Keratinocyte (primary cell): ENCODE data around the gene ANKRD6. TPM values are rescaled to one million over a fixed set of nuclear protein-coding genes. Genes with fewer than 3 reads are reported as not detected.
"Not testable (repeated sequence)": the region's sequence is repeated elsewhere in the genome, so short reads cannot be mapped to it uniquely, and the experiment has no call there.

Experiments used
- DNase-seq: peaks from one replicate; pipeline ENCODE4 v3.0.0-alpha.2; 2011; ENCODE audit warnings: low read depth, missing footprints, low spot score
- FAIRE-seq: peaks from 2 replicates; lab custom pipeline; 2011; peaks lifted over from hg19 to GRCh38; lab: Jason Lieb, UNC
- H2AFZ ChIP-seq: 2 replicates; pipeline ENCODE4 v1.6.0; 2012; ENCODE audit warnings: low read length, control low read depth, inconsistent platforms; ENCODE audit not compliant: control insufficient read depth
- H3K27ac ChIP-seq: 2 replicates; pipeline ENCODE4 v1.5.1; 2011; ENCODE audit warnings: low read length; ENCODE audit not compliant: control insufficient read depth, insufficient read depth
- H3K27me3 ChIP-seq: 3 replicates; pipeline ENCODE4 v1.6.0; 2011; ENCODE audit warnings: low read length; ENCODE audit not compliant: control insufficient read depth, insufficient read depth; ENCODE audit errors: extremely low read depth
- H3K36me3 ChIP-seq, 2 experiments: 2 replicates in 1 of 2; 3 replicates in 1 of 2; pipeline ENCODE4 v1.5.1; 2011; ENCODE audit warnings: low read length in 2 of 2, mild to moderate bottlenecking in 1 of 2; ENCODE audit not compliant: control insufficient read depth in 2 of 2, insufficient read depth in 2 of 2; ENCODE audit errors: extremely low read depth in 1 of 2
- H3K4me1 ChIP-seq: 3 replicates; pipeline ENCODE4 v1.5.1; 2011; ENCODE audit warnings: low read length; ENCODE audit not compliant: control insufficient read depth, insufficient read depth; ENCODE audit errors: extremely low read depth
- H3K4me2 ChIP-seq: 3 replicates; pipeline ENCODE4 v1.6.0; 2011; ENCODE audit warnings: low read depth, low read length; ENCODE audit not compliant: control insufficient read depth, insufficient read depth; ENCODE audit errors: extremely low read depth
- H3K4me3 ChIP-seq, 3 experiments: fragments of 200-600 bp in 1 of 3; sonication (generic) in 1 of 3; 2 replicates in 2 of 3; 3 replicates in 1 of 3; pipeline ENCODE4 v1.5.1; 2011 to 2016; ENCODE audit warnings: low read length in 3 of 3, mild to moderate bottlenecking in 3 of 3, control low read depth in 2 of 3, inconsistent platforms in 1 of 3, low read depth in 1 of 3, mixed read lengths in 1 of 3, mixed run types in 1 of 3, moderate library complexity in 1 of 3; ENCODE audit not compliant: control insufficient read depth in 2 of 3, insufficient read depth in 2 of 3; ENCODE audit errors: extremely low read depth in 1 of 3
- H3K79me2 ChIP-seq: 2 replicates; pipeline ENCODE4 v1.6.0; 2012; ENCODE audit warnings: low read length; ENCODE audit not compliant: control insufficient read depth, insufficient read depth
- H3K9ac ChIP-seq: 3 replicates; pipeline ENCODE4 v1.6.0; 2011; ENCODE audit warnings: low read length; ENCODE audit not compliant: control insufficient read depth, insufficient read depth; ENCODE audit errors: extremely low read depth
- H3K9me1 ChIP-seq: 3 replicates; pipeline ENCODE4 v1.6.0; 2011; ENCODE audit warnings: low read length; ENCODE audit not compliant: control insufficient read depth, insufficient read depth; ENCODE audit errors: extremely low read depth
- H3K9me3 ChIP-seq: 2 replicates; pipeline ENCODE4 v1.5.1; 2012; ENCODE audit warnings: low read depth, low read length; ENCODE audit not compliant: control insufficient read depth
- H4K20me1 ChIP-seq: 3 replicates; pipeline ENCODE4 v1.6.0; 2011; ENCODE audit warnings: low read length; ENCODE audit not compliant: control insufficient read depth, insufficient read depth; ENCODE audit errors: extremely low read depth
- EZH2 ChIP-seq: IDR thresholded peaks from one replicate; pipeline ENCODE4 v1.6.1; 2012; ENCODE audit warnings: inconsistent platforms, mild to moderate bottlenecking, low read length, moderate library complexity
- dilution Hi-C: fragments of 300-500 bp; cut with MboI; formaldehyde crosslinking; loops from one replicate; pipeline ENCODE4 v1.7.0; 2020; ENCODE audit warnings: low sequenced_read_pairs; ENCODE audit not compliant: extremely low pct_ligation_motif_present
- polyA plus RNA-seq, 5 experiments: library from polyadenylated mRNA; depleted of rRNA in 3 of 5; stranded (reverse) in 3 of 5; stranded (forward) in 1 of 5; unstranded in 1 of 5; fragments of >200 nt; gene quantifications; 1 replicate in 1 of 5; 2 replicates in 3 of 5; 3 replicates in 1 of 5; pipeline versions ENCODE4 v1.2.1 to v1.2.3, GENCODE V29; 2011 to 2012; ENCODE audit warnings: missing spikeins in 2 of 5, low read depth in 1 of 5, low replicate concordance in 1 of 5
- TF ChIP-seq, protein P1 (sequence below), 3 experiments: IDR thresholded peaks in 1 of 3; conservative IDR thresholded peaks in 1 of 3; optimal IDR thresholded peaks in 1 of 3; 2 replicates in 2 of 3; 3 replicates in 1 of 3; pipeline versions ENCODE3 to v1.5.1; 2011; ENCODE audit warnings: low read length in 3 of 3, mild to moderate bottlenecking in 3 of 3, moderate library complexity in 2 of 3, control low read depth in 1 of 3, inconsistent platforms in 1 of 3; ENCODE audit not compliant: insufficient read depth in 2 of 3; ENCODE audit errors: extremely low read depth in 1 of 3

The ANKRD6 gene
- polyA plus RNA-seq, 1 donor (not counting 4 experiments of a cell fraction or from before 2014, with no cell fraction given) = 5.7 TPM

DNA sequence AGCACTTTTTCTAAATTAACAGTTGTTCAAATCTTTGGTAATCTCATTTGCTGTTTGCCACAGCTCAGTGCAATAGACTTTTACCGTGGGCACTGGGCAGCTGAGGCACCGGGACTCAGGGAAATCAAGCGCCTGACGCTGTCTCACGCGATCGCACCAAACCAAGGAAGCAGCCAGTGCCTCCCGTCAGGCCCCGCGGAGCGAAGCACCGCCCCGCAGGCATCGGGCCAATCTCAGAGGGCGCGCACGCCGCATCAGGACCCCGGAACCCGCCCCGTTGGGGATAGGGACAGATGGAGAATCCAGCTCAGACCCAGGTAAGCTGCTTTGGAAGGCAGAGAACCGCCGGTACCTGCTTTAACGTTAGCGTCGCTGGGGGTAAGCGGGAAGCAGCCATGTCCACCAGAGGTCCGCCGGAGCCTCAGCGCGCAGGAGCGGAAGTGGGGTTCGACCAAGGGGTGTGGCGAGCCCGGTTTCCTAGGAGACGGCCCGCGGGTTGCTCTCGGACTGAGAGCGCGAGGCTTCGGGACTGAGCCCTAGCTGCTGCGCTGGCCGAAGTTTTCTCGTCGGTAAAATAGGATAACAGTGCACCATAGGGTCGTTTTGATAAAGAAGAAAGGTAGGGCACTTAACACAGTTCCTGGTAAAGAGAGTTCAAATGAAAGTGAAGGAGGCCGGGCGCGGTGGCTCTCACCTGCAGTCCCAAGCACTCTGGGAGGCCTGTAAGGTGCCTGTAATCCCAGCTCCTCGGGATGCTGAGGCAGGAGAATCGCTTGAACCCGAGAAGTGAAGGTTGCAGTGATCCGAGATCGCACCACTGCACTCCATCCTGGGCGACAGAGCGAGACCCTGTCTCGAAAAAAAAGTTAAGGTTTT, 205.6 kb downstream of the ANKRD6 start, which contains the start of gene LYRM2:
TSS of gene LYRM2 (minus strand) at position 428 of the 876 bp plus-strand sequence. CDS start at position 397, 31 bp downstream.
- no peaks in the 10 kb centered on the region for H3K27me3 ChIP-seq
- FAIRE-seq = no peak
- no peak for TF ChIP-seq EZH2
- TF ChIP-seq, protein P1, sequence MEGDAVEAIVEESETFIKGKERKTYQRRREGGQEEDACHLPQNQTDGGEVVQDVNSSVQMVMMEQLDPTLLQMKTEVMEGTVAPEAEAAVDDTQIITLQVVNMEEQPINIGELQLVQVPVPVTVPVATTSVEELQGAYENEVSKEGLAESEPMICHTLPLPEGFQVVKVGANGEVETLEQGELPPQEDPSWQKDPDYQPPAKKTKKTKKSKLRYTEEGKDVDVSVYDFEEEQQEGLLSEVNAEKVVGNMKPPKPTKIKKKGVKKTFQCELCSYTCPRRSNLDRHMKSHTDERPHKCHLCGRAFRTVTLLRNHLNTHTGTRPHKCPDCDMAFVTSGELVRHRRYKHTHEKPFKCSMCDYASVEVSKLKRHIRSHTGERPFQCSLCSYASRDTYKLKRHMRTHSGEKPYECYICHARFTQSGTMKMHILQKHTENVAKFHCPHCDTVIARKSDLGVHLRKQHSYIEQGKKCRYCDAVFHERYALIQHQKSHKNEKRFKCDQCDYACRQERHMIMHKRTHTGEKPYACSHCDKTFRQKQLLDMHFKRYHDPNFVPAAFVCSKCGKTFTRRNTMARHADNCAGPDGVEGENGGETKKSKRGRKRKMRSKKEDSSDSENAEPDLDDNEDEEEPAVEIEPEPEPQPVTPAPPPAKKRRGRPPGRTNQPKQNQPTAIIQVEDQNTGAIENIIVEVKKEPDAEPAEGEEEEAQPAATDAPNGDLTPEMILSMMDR (optimal IDR thresholded peaks at IDR 0.05 in 1 of 3, IDR thresholded peaks at IDR 0.05 in 1 of 3, conservative IDR thresholded peaks at IDR 0.05 in 1 of 3; ENCODE audit: extremely low read depth in 1 of 3, insufficient read depth in 2 of 3, low read length in 3 of 3) = peak in 1 of 3 experiments; percentile 15

DNA sequence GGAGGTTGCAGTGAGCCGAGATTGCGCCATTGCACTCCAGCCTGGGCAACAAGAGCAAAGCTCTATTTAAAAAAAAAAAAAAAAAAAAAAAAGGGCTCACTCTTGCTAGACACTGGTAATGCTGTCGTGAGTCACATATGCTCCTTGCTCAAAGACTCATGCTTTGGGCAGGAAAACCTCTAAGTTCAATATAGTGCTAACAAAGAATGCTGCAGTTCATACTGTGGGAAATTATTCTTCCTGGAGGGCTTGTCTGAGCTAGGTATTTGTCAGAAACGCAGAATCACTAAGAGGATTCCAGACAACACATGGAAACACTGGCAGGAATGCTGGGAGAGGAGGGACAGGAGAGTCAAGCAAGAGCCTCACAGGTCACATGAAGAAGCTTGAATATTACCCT, 207.9 kb downstream of the ANKRD6 start:
- FAIRE-seq (no peak), DNase-seq (peak; percentile 13)
- H3K9me3 ChIP-seq = no peaks in the 10 kb centered on the region
- H3K4me2 ChIP-seq = no peak overlapping the region
- TF ChIP-seq EZH2 = no peak
- TF ChIP-seq, protein P1 (optimal IDR thresholded peaks at IDR 0.05 in 1 of 3, IDR thresholded peaks at IDR 0.05 in 1 of 3, conservative IDR thresholded peaks at IDR 0.05 in 1 of 3; ENCODE audit: extremely low read depth in 1 of 3, insufficient read depth in 2 of 3, low read length in 3 of 3) = no peak
- peak overlapping the region; percentile 15 for H3K27ac ChIP-seq
- H3K9ac ChIP-seq = no peak overlapping the region
- dilution Hi-C loops = no loop called here
- no peak overlapping the region for H3K4me3 ChIP-seq
- peaks cover 10% of the 10 kb centered on the region for H3K79me2 ChIP-seq
- H3K9me1 ChIP-seq = no peaks in the 10 kb centered on the region
- peaks cover 19% of the 10 kb centered on the region for H3K4me1 ChIP-seq
- no peak overlapping the region for H2AFZ ChIP-seq
- no peaks in the 10 kb centered on the region for H3K27me3 ChIP-seq
- no peaks in the 10 kb centered on the region for H4K20me1 ChIP-seq
- H3K36me3 ChIP-seq = peaks cover 9 to 12% of the 10 kb centered on the region in 2 experiments

More for the DNA sequence above, 205.6 kb downstream of the ANKRD6 start, which contains the start of gene LYRM2:
- dilution Hi-C loops = no loop called here
- Histone ChIP-seq H3K9me3 (no peaks in the 10 kb centered on the region), H3K36me3 (peaks cover 6 to 12% of the 10 kb centered on the region in 2 experiments), H2AFZ (peak within 1 kb of the TSS; percentile 97), H3K9me1 (no peaks in the 10 kb centered on the region), H3K27ac (peak within 1 kb of the TSS; percentile 93), H4K20me1 (no peaks in the 10 kb centered on the region), H3K9ac (peak within 1 kb of the TSS; percentile 88), H3K4me3 (peak within 1 kb of the TSS; percentile 64 to 81 (median 79)), H3K79me2 (peaks cover 10% of the 10 kb centered on the region), H3K4me2 (peak within 1 kb of the TSS; percentile 95), H3K4me1 (peaks cover 11% of the 10 kb centered on the region)
- DNase-seq = peak; percentile 21

DNA sequence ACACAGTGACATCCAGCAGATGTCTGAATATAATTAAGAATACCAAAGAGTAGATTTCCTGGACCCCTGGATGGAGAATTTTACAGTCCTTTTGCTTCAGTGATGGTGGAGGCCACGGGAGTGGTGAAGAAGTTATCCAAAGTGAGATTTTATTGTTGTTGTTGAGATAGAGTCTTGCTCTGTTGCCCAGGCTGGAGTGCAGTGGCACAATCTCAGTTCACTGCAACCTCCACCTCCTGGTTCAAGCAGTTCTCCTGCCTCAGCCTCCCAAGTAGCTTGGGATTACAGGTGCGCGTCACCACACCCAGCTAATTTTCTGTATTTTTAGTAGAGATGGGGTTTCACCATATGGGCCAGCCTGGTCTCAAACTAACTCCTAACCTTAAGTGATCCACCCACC, 208.6 kb downstream of the ANKRD6 start:
- peaks cover 8 to 12% of the 10 kb centered on the region in 2 experiments for H3K36me3 ChIP-seq
- H3K27ac ChIP-seq, H3K9ac ChIP-seq, H2AFZ ChIP-seq, dilution Hi-C loops, H3K9me1 ChIP-seq, H4K20me1 ChIP-seq, H3K4me3 ChIP-seq, H3K4me2 ChIP-seq, H3K27me3 ChIP-seq, H3K9me3 ChIP-seq, FAIRE-seq, DNase-seq: not testable (repeated sequence)
- peaks cover 10% of the 10 kb centered on the region for H3K79me2 ChIP-seq
- peaks cover 19% of the 10 kb centered on the region for H3K4me1 ChIP-seq
